ENCODE data around the gene ZNF771.

ZNF771 gene

DNA sequence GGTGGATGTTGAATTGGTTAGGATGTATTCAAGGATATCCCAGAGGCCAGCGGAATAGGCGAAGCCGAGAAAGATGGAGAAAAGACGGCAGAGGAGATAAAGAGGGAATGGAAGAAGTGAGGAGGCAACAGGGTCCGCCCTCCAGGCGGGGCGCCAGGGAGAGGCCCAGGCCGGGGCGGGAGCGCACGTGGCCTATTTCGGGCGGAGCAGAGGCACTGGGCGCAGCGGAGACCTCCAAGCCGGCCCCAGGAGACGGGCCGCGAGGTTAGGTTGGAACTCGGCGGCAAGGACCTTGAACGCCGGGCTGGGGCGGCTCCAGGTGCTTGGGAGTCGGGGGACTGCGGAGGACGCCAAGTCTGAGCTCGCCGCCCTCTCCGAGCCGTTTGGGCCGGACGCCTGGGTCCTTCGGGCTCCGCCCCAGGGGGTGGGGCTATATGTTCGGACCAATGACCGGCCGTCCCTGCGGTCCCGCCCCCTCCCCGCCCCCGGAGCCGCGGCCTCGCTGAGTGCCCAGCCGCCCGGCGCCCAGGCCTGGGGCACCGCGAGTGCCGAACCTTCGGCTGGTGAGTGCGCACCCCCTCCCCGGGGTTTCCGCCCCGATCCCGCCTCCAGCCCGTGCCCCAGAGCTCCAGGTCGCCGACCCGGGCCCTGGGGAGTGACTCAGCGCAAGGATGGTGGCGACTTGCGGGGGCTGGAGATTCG, at the start of gene ZNF771:
Gene ZNF771 (plus strand): TSS at position 505 of the 702 bp plus-strand sequence. CDS start 448 bp downstream, outside the sequence.
- peak; percentile 79 for DNase-seq

DNA sequence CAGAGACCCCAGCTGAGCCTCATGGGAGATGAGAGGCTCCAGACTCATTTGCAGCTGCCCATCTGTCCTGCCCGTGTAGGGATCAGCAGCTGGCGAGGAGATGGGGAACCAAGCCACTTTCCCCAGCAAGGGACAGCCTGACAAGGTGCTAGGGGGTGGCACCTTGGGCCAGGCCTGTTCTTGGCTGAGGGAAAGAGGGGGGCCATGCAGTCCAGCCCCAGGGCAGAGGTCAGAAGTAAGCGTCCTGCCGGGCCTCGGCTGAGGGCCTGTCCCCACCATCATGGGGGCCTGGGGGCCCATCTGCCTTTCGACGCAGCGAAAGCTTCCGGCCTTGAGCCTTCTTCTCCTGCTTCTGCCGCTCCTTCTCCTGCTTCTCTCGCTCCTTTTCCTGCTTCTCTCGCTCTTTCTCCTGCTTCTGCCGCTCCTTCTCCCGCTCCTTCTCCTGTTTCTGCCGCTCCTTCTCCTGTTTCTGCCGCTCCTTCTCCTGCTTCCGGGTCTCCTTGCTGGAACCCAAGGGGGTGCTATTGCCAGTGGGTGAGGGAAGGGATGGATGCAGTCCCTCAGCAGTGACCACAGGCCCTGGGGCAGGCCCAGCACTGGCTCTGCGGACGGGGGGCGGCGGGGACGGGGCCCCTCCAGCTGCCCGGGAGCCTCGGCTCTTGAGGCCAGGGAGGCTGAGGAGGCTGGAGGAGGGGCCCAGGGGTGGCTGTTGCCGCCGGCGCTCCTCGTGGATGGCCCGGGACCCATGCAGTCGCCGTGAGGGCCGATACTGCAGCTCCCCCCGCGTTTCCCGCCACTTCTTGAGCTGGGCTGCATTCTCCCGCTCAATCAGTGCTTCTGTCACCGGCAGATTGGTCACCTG, 49.5 kb upstream of the ZNF771 start:
- no peak for DNase-seq

DNA sequence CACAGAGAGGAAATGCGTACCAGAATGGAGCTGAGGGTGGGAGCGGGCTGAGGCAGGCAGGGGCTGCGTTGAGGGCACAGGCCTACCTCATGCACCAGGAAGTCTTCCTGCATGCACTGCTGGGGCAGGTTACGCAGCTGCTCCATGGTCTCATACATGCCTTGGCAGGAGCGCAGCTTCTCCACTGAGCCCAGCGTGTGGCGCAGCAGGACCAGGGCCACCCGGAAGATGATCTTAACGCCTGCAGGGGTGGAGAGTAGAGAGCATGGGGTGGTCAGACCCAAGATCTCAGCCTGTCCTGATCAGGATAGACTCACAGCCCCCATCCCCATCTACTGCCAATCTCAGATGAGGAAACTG, 48.8 kb upstream of the ZNF771 start:
- no peak for DNase-seq

DNA sequence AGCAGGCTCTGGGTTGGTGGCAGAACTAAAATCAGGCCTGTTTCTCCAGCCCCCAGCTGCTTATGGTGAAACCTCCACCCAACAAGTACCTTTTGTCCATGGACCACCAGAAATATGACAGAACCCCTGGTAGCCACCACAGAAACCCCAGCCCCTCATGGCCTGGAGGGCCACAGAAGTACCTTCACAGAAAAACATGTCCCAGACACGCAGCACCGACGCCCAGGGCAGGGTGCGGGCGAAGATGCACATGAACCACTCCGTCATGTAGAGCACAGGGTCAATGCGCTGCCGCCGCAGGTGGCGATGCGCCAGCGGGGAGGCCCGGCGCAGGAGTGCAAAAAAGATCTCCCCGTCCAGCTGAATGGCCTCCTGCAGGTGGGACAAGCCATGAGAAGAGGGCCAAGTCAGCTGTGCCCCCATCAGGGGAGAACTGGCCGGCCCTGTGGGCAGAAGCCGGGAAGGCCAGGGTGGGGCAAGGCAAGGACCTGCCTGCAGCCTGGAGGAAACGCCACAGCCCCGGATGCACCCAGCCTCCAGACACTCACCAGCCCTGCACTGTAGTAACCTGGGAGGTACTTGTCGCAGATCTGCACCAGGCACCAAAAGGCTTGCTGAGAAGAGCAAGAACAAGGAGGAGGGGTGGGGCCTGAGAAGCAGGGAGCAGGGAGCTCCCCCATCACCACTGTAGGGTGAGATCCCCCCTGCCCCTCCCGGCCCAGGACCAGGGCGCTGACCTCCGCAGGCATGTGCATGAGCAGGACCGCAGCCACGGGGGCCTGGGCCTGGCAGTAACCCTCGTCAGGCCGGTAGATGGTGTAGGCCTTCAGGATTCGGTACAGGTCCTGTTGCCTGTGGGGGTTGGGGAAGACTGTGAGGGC, 48.2 kb upstream of the ZNF771 start:
- no peak for DNase-seq

DNA sequence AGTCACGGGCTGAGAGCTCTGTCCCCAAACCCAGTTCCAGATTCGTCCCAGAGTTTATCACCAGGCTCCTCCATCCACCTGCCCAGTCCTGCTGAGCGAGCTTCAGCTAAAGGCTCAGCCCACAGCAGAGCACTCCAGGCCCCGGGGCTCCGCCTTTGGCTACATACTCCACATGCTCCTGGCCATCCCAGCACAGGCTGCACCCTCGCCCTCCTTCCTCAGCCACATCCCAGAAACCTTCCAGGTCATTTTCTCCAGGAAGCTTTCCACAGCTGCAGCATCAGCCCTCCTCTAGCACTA, 47.6 kb upstream of the ZNF771 start:
- no peak for DNase-seq

DNA sequence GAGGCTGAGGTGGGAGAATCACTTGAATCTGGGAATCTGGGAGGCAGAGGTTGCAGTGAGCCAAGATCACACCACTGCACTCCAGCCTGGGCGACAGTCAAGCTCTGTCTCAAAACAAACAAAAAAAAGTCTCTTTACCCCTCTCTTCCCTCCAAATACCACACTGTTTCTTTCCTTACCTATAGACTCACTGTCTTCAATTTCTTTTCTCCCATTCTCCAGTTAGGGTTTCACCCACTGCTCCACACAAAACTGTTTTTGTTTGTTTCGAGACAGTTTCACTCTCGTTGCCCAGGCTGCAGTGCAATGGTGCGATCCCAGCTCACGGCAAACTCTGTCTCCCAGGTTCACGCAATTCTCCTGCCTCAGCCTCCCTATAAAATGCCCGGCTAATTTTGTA, 46.2 kb upstream of the ZNF771 start:
- DNase-seq, result no peak

DNA sequence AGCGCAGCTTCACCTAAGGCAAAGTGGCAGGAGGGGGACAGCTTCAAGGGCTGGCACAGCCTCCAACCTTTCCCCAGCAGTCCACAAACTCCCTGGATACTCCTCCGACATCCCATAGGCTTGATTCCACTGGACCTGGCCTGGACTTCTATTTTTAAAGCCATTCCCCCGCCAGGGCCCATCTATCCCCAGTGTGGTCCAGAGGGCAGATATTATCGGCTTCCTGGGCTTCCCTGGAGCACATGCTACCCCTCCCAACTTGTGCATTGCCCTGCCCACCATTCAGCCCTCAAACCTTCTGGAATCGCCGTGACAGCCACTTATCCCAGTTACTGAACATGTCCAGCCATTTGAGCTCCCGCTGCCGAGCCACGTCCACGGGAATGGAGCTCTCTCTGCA, 42.2 kb upstream of the ZNF771 start:
- DNase-seq, result no peak

DNA sequence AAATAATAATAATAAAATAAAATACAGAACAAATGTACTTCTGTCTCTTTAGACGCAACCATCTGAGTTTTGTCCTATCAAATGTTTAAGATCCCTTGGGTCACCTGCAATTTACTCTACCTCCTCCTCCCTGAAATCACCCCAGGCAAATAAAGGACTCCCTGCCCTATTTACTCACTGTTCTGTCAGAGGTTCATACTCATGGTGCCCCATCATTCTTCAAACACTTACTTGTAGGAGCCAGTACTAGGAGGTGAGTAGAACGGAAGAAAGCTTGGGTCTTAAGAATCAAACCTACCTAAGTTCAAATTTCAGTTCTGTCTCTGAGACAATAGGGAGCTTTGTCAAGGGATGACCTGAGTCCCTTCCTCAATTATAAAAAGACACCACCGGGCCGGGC, 40.9 kb upstream of the ZNF771 start:
- no peak for DNase-seq

DNA sequence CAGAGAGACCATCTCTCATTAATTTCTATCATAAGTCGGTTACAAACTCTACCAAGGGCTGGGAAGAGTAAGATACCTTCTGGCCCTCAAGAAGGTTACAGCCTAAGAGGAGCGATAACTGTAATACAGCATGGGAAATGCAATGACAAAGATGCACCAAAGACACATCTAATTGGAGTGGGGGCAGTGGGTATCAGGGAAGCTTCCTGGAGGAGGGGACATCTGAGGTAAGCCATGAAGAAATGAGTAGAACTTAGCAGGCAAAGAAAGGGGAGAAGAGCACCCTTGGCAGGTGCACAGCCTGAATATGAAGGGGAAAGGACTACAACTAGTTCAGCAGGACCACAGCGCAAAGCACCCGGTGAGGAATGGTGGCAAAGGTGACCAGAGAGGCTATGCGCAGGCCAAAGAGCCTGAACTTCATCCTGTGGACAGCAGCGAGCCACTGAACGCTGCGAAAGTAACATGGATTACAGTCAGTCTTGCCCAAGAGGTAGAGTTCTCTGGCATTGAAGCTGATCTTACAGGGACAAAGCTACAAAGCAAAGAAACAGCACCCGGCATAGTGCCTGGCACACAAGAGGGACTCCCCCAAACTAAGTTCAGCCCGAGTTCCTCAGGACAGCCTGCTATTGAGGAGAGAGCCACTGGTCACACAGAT, 39.9 kb upstream of the ZNF771 start:
- no peak for DNase-seq

DNA sequence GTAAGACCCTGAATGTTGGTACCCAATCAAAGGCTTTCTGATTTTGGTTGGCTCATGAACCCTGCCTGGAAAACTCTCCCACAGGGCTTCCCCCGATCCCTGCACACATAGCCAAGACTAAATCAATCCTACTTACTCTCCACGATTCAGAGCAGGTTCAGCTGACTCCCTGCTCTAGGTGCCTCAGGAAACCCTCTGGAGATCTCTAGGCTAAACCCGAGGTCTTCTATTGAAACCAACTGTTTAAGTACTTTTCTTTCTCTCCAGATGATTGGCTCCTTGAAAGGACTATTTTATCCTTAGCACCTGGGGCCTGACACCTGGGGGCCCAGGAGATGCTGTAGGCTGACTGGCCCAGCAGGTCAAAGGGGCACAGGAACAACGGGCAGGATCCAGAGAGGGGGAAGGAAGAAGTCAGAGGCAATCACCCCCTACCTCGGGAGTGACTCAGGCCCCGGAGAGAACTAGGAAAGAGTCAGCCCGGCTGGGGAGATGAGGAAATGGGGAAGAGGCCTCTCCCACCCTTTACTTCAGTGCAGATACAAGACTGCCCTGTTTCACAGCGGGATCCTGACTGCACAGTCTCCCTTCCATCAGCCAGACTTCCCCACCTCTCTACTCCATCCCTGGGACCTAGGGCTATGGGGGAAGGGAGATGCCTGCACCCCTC, 39.1 kb upstream of the ZNF771 start:
- no peak for DNase-seq

DNA sequence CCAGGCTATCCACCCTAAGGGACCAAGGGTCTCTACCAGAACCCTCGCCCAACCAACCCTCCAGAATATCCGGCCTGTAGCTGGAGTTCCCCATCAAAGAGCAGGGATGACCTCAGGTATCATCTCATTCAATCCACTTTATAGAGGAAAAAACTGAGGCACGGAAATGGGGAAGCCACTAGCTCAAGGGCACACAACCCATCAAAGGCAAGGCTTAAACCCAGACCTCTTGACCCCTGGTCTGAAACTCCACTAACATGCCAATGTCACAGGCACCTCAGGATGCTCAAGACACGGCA, 38.7 kb upstream of the ZNF771 start:
- DNase-seq, result no peak

DNA sequence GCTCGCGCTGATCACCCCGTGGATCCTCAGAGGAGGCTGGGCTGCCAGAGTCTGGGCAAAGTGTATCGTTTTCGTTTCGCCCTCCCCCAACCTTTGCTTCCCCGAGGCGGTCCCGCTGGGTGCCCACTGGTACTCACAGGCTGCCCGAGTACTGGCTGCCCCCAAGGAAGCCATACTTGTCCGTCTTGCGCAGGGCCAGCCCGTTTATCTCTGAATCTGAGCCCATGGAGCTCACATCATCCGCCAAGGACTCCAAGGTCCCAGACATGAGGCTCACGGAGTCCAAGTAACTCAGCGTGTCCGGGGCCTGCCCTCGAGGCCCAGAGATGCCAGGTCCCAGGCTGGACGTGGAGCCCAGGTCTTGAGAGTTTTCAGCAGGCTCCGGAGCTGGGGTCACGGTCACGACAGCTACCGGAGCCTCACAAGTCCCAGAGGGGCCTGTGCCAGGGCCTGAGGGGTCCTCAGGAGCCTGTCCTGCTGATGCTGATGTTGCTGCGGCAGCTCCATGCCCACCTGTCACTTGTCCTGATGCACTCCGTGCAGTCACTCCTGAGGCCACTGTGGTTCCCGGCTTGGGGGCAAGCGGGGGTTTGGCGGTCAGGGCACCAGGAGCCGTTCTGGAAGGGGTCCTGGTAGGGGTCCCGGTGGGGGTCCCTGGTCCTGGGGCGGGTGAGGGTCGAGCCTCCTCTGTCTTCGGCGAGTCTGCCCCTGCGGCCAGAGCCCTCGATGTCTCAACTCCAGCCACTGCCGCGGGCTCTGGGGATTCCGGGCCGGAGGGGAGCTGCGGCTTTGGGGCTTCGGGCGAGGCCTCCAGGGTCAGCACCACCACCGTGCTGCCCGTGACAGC, 38.1 kb upstream of the ZNF771 start:
- no peak for DNase-seq

DNA sequence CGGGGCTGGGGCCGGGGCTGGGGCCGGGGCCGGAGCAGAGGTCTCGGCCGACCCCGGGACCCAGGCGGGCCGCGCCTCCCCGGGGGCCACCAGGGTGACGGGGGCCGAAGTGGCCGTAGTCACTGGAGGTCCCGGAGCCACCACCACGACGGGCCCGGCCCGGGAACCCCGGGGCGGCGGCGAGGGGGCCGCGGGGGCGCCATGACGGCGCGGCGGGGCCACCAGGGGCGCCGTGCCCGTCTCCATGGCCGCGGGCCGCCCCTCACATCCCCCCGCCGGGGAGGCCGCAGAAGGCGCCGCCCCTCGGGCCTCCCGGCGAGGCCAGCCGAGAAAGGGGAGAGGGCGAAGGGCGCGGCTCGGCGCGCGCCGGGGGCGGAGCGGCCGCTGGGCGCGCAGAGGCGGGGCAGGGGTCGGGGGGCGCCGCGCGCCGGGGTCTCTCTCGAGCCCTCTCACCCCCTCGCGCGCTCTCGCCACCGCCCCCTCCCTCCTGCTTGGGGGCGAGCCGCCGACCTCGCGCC, 37.4 kb upstream of the ZNF771 start:
- no peak for DNase-seq

DNA sequence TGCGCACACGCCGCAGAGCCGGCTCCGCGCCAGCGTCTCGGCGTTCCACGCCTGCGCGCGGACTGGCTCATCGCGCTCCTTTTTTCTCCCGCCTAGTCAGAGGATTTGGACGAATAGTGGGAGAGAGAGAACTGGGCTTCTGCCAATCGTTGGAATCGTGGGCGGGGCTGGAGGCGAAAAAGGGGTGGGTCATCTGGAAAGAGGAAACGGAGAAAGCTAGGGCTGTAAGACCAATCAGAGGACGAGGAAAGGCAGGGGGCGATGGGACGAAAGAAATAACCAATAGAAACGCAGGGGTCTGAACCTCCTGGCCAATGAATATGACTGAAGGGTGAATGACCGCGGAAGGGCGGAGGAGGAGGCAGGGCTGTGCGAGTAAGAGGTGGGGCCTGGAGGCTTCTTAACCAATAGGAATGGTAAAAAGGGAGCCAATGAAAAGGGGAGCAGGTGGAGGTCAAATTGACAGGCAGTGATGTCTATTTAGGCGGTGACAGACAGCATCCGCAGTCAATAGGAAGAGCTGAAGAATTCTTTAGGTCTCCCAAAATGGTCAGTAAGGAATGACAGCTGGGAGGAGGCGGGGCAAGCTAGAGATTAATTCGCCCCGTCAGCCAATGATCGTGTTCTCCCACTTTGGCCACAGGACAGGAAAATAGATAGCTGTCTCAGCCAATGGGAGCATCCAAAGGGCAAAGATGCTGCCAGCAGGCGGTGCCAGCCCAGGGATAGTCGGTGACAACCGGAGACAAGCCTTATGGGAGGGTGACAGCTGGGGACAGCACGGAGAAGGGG, 36.8 kb upstream of the ZNF771 start, which contains the start of gene TBC1D10B:
Gene TBC1D10B (minus strand): TSS at position 39 of the 792 bp plus-strand sequence. CDS start 311 bp downstream, outside the sequence.
- peak; percentile 99 for DNase-seq

DNA sequence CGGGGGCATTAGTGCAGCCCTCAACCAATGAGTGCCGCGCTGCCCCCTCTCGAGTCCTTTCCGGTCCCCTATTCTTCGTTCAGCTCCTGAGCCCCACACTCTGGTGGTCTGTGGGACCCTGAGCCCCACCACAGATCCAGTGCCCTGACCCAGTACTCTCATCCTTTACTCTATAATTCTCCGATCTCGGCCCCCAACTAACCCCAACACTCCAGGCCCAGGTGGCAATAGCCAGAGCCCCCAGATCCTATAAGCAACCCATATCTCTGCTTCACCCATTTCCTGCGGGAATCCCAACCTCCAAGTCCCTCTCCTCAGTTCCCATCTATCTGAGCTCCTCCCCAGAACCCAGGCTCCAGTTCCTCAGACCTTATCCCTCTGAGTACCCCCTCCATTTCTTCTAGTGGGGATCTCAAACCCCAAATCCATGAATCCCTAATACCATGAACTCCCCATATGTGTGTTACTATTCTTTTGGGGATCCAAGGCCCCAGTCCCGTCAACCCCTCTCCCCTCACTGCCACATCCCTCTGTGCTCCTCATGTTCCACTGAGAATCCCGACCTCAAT, 36.1 kb upstream of the ZNF771 start:
- no peak for DNase-seq

DNA sequence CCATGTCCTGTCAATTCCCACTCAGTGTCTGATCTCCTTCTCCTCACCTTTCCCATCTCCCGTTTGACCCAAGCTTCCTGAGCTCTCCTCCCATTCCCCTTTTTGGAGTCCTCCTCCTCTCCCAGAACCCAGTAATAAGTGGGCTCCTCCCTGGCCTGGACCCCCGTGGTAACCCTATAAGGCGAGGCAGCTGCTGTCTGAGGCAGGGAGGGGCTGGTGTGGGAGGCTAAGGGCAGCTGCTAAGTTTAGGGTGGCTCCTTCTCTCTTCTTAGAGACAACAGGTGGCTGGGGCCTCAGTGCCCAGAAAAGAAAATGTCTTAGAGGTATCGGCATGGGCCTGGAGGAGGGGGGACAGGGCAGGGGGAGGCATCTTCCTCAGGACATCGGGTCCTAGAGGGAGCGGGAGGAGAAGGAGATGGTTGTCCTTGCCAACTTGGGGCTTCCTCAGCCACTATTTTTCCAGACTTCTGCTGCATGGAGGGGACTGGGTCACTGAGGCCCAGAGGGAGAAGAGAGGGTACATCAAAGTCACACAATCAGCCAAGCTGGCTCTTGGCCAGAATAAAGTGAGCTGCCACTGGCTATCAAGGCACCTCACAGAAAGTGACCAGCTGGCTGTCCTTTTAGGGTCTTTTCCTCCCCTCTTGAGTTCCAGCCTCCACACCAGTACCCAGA, 35.2 kb upstream of the ZNF771 start:
- DNase-seq, result no peak

DNA sequence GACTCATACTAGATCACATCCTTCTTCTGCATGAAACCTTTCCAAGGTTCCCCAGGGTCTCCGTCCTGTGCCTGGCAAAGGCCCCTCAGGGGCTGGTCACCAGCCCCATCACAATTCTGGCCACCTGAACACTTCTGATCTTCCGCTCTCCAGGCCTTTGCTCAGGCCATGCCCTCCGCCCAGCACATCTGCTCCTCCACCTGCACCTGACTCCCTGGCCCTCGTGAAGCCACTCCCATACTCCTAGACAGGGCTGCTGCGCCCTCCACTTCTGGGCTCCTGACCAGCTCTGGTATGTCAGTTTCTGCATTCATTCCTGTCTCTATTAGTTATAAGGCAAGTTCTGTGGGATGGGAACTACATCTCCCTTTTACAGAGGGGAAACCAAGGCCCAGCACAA, 34.7 kb upstream of the ZNF771 start:
- DNase-seq, result no peak

DNA sequence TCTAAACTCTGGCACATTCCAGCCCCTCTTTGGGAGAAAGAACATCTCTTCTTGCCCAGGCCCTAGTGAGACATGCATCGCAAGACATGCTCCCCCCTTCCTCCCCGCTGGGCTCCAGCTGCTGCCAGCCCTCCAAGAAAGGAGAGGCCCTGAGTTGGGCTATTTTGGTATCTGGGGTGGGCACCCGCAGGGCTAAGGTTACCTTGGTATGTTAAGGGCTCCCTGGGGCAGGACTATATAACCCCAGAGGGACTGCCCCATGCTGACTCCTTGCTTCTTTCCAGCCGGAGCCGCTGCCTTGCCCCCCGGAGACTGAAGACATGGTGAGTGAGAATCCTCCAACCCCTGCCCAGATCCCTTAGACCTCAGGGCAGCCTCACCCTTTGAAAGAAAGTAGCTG, 32.9 kb upstream of the ZNF771 start, which contains the start of gene MYL11:
Gene MYL11 (plus strand): TSS at position 265 of the 400 bp plus-strand sequence. CDS start 56 bp downstream, at position 321.
- no peak for DNase-seq

DNA sequence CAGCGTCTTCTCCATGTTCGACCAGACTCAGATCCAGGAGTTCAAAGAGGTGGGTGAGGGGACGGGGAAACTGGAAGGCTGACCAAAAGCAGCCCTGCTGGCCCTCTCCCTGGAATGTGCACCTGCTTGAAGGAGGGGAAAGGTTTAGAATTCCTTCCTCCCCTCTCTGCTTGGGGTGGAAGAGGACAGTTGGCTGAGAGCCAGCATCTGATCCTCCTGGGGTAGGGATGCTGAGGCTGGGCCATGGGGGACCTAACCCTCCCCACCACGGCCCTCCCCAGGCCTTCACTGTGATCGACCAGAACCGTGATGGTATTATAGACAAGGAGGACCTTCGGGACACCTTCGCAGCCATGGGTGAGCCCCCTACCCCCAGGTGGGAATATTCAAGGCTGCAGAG, 31.5 kb upstream of the ZNF771 start:
- no peak for DNase-seq

Measured in activated T-cell treated with anti-CD3 and anti-CD28 coated beads for 4 hours (primary cell).